HepG2 (cell line): ENCODE measurements around the gene ANAPC5. TPM values are rescaled to one million over a fixed set of nuclear protein-coding genes. Genes with fewer than 3 reads are reported as not detected.

ENCODE experiments used
- CEBPB ChIP-seq: IDR thresholded peaks from 2 replicates; pipeline ENCODE4 v1.6.1; 2011; ENCODE audit warnings: low read depth, low read length, improper control_type of control experiment, borderline replicate concordance
- IKZF1 ChIP-seq: fragments of 450-650 bp; IDR thresholded peaks from 2 replicates; pipeline ENCODE4 v1.7.1; 2016
- KDM5B ChIP-seq: sonication (generic); formaldehyde crosslinking; IDR thresholded peaks from 2 replicates; pipeline ENCODE4 v1.4.0; 2020; ENCODE audit warnings: missing genetic modification reagents, mild to moderate bottlenecking, borderline replicate concordance
- MAFG ChIP-seq: sonication (generic); formaldehyde crosslinking; IDR thresholded peaks from 2 replicates; pipeline ENCODE4 v1.5.1; 2020; ENCODE audit warnings: mild to moderate bottlenecking, missing genetic modification reagents
- SAFB2 ChIP-seq: sonication (generic); formaldehyde crosslinking; IDR thresholded peaks from 2 replicates; pipeline ENCODE4 v1.5.1; 2020; ENCODE audit warnings: missing genetic modification reagents, low read depth, mild to moderate bottlenecking, borderline replicate concordance
- SMYD3 ChIP-seq: sonication (generic); formaldehyde crosslinking; IDR thresholded peaks from 2 replicates; pipeline ENCODE4 v1.8.1; 2023; ENCODE audit warnings: mild to moderate bottlenecking, missing genetic modification reagents
- SRSF9 ChIP-seq: fragments of 200-400 bp; formaldehyde crosslinking; IDR thresholded peaks from 2 replicates; pipeline ENCODE4 v1.6.1; 2018; ENCODE audit warnings: borderline replicate concordance, mild to moderate bottlenecking, low read depth, low read length; ENCODE audit not compliant: insufficient read depth, poor library complexity, severe bottlenecking
- TBX2 ChIP-seq: sonication (generic); formaldehyde crosslinking; IDR thresholded peaks from 2 replicates; pipeline ENCODE4 v1.5.0; 2020; ENCODE audit warnings: missing genetic modification reagents, mild to moderate bottlenecking, borderline replicate concordance
- TBX3 ChIP-seq: fragments of 450-650 bp; IDR thresholded peaks from 2 replicates; pipeline ENCODE4 v1.6.1; 2017; ENCODE audit warnings: antibody characterized with exemption, mild to moderate bottlenecking, inconsistent platforms, borderline replicate concordance
- XRCC5 ChIP-seq: fragments of 200-400 bp; formaldehyde crosslinking; optimal IDR thresholded peaks from 2 replicates; pipeline ENCODE3; 2017; ENCODE audit warnings: mild to moderate bottlenecking, low read length
- ZNF12 ChIP-seq: sonication (generic); formaldehyde crosslinking; IDR thresholded peaks from 2 replicates; pipeline ENCODE4 v1.5.0; 2020; ENCODE audit warnings: missing genetic modification reagents
- ZNF136 ChIP-seq: sonication (generic); formaldehyde crosslinking; IDR thresholded peaks from 2 replicates; pipeline ENCODE4 v1.8.1; 2022; ENCODE audit warnings: low read depth, mild to moderate bottlenecking, moderate library complexity, missing genetic modification reagents
- ZNF264 ChIP-seq: sonication (generic); formaldehyde crosslinking; IDR thresholded peaks from 2 replicates; pipeline ENCODE4 v1.4.0; 2020; ENCODE audit warnings: missing genetic modification reagents
- ZNF296 ChIP-seq: sonication (generic); formaldehyde crosslinking; conservative IDR thresholded peaks from 2 replicates; pipeline ENCODE4 v1.5.0; 2020; ENCODE audit warnings: mild to moderate bottlenecking, missing genetic modification reagents
- ZNF326 ChIP-seq: sonication (generic); formaldehyde crosslinking; IDR thresholded peaks from 2 replicates; pipeline ENCODE4 v1.4.0; 2020; ENCODE audit warnings: missing genetic modification reagents, borderline replicate concordance
- ZNF451 ChIP-seq: sonication (generic); formaldehyde crosslinking; IDR thresholded peaks from 2 replicates; pipeline ENCODE4 v1.5.0; 2020; ENCODE audit warnings: mild to moderate bottlenecking, missing genetic modification reagents
- ZNF615 ChIP-seq: sonication (generic); formaldehyde crosslinking; IDR thresholded peaks from 2 replicates; pipeline ENCODE4 v1.5.0; 2020; ENCODE audit warnings: mild to moderate bottlenecking, missing genetic modification reagents, borderline replicate concordance
- ZNF850 ChIP-seq: sonication (generic); formaldehyde crosslinking; conservative IDR thresholded peaks from 2 replicates; pipeline ENCODE4 v1.9.0; 2021; ENCODE audit warnings: mild to moderate bottlenecking, missing genetic modification reagents
- ZSCAN9 ChIP-seq: IDR thresholded peaks from 2 replicates; pipeline ENCODE4 v1.6.1; 2016; ENCODE audit warnings: borderline replicate concordance
- polyA plus RNA-seq, 8 experiments: library from polyadenylated mRNA; depleted of rRNA in 3 of 8; stranded (reverse) in 7 of 8; unstranded in 1 of 8; fragments of >200 nt; fragmentation: Illumina TruSeq in 4 of 8; extraction: Trizol in 4 of 8; gene quantifications; 2 replicates each; pipeline versions ENCODE4 v1.2.1 to v1.2.3, GENCODE V29; 2011 to 2016; ENCODE audit warnings: low read depth in 4 of 8, missing spikeins in 1 of 8, mixed read lengths in 1 of 8; ENCODE audit not compliant: insufficient read depth in 1 of 8
- total RNA-seq, 5 experiments: library from RNA; depleted of rRNA; stranded (reverse); fragments of >200 nt; fragmentation: Illumina TruSeq; extraction: Trizol; gene quantifications; 2 replicates each; pipeline ENCODE4 v1.2.3, GENCODE V29; 2016; ENCODE audit warnings: low read depth in 1 of 5
- TF ChIP-seq, protein P1 (sequence below): sonication (generic); formaldehyde crosslinking; IDR thresholded peaks from 2 replicates; pipeline ENCODE4 v1.4.0; 2020; ENCODE audit warnings: missing genetic modification reagents
- TF ChIP-seq, protein P2 (sequence below): sonication (generic); formaldehyde crosslinking; IDR thresholded peaks from 2 replicates; pipeline ENCODE4 v1.4.0; 2020; ENCODE audit warnings: missing genetic modification reagents
- TF ChIP-seq, protein P3 (sequence below): sonication (generic); formaldehyde crosslinking; conservative IDR thresholded peaks from 2 replicates; pipeline ENCODE4 v1.8.1; 2023; ENCODE audit warnings: missing genetic modification reagents
- TF ChIP-seq, protein P4 (sequence below): sonication (generic); formaldehyde crosslinking; IDR thresholded peaks from 2 replicates; pipeline ENCODE4 v1.4.0; 2020; ENCODE audit warnings: missing genetic modification reagents
- TF ChIP-seq, protein P5 (sequence below): sonication (generic); formaldehyde crosslinking; IDR thresholded peaks from 2 replicates; pipeline ENCODE4 v1.4.0; 2020; ENCODE audit warnings: missing genetic modification reagents, mild to moderate bottlenecking, borderline replicate concordance

Gene ANAPC5
- total and polyA plus RNA-seq, 2 of the 13 experiments (the other 11 are each of a cell fraction or from before 2014, with no cell fraction given): 146 to 161 TPM

DNA sequence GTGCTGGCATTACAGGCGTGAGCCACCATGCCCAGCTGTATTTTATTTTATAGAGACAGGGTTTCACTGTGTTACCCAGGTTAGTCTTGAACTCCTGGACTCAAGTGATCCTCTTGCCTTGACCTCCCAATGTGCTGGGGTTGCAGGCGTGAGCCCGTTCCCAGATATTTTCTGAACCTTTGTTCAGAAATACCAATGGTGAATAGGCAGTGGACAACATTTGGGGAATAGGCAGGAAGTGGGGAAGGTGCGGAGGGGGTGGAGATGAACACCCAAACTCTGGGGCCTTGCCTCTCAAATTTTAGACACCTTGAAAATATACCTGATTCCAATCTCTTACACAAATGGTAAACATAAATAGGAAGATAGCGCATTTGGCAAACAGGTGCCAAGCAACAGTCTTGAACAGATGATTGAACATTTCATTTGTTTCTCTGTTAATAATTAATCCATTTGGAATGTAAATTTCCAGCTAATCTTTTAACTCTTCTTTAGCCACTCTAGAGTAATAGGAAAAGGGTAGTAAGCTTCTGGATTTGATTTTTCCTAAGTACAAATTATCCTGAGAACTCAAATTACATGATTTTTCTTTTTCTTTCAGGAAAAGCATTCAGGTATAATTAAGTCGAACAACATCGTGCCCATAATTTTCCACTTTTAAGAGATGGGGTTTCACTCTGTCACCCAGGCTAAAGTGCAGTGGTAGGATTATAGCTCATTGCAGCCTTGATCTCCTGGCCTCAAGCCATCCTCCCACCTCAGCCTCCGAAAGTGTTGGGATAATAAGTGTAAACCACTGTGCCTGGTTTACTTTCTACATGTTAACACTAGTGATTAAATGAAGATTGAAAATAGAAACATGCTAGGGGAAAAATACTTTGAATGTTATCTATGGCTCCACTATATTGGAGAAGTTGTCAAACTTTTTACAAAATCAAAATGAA, 24.8 kb upstream of the ANAPC5 start (continued):
- TF ChIP-seq, protein P1, sequence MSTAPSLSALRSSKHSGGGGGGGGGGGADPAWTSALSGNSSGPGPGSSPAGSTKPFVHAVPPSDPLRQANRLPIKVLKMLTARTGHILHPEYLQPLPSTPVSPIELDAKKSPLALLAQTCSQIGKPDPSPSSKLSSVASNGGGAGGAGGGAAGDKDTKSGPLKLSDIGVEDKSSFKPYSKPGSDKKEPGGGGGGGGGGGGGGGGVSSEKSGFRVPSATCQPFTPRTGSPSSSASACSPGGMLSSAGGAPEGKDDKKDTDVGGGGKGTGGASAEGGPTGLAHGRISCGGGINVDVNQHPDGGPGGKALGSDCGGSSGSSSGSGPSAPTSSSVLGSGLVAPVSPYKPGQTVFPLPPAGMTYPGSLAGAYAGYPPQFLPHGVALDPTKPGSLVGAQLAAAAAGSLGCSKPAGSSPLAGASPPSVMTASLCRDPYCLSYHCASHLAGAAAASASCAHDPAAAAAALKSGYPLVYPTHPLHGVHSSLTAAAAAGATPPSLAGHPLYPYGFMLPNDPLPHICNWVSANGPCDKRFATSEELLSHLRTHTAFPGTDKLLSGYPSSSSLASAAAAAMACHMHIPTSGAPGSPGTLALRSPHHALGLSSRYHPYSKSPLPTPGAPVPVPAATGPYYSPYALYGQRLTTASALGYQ (CRISPR knock-in tag): no peak
- TF ChIP-seq MAFG (CRISPR knock-in tag): no peak
- no peak for TF ChIP-seq ZNF451 (CRISPR knock-in tag)
- TF ChIP-seq, protein P2, sequence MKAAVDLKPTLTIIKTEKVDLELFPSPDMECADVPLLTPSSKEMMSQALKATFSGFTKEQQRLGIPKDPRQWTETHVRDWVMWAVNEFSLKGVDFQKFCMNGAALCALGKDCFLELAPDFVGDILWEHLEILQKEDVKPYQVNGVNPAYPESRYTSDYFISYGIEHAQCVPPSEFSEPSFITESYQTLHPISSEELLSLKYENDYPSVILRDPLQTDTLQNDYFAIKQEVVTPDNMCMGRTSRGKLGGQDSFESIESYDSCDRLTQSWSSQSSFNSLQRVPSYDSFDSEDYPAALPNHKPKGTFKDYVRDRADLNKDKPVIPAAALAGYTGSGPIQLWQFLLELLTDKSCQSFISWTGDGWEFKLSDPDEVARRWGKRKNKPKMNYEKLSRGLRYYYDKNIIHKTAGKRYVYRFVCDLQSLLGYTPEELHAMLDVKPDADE: no peak
- TF ChIP-seq ZNF850 (CRISPR knock-in tag): no peak
- no peak for TF ChIP-seq SAFB2 (CRISPR knock-in tag)
- no peak for TF ChIP-seq SMYD3
- TF ChIP-seq ZNF326 (CRISPR knock-in tag): no peak
- TF ChIP-seq, protein P3, sequence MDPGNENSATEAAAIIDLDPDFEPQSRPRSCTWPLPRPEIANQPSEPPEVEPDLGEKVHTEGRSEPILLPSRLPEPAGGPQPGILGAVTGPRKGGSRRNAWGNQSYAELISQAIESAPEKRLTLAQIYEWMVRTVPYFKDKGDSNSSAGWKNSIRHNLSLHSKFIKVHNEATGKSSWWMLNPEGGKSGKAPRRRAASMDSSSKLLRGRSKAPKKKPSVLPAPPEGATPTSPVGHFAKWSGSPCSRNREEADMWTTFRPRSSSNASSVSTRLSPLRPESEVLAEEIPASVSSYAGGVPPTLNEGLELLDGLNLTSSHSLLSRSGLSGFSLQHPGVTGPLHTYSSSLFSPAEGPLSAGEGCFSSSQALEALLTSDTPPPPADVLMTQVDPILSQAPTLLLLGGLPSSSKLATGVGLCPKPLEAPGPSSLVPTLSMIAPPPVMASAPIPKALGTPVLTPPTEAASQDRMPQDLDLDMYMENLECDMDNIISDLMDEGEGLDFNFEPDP: no peak
- no peak; the same call in 1 of the 2 replicates for TF ChIP-seq TBX2 (CRISPR knock-in tag)
- TF ChIP-seq XRCC5: no peak
- TF ChIP-seq ZNF12 (CRISPR knock-in tag): no peak
- TF ChIP-seq ZSCAN9 (CRISPR knock-in tag): no peak
- TF ChIP-seq ZNF615 (CRISPR knock-in tag): no peak
- TF ChIP-seq KDM5B (CRISPR knock-in tag): no peak
- TF ChIP-seq IKZF1: no peak
- TF ChIP-seq TBX3: no peak
- no peak for TF ChIP-seq ZNF136 (CRISPR knock-in tag)
- no peak for TF ChIP-seq ZNF264
- TF ChIP-seq, protein P4, sequence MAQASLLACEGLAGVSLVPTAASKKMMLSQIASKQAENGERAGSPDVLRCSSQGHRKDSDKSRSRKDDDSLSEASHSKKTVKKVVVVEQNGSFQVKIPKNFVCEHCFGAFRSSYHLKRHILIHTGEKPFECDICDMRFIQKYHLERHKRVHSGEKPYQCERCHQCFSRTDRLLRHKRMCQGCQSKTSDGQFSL (CRISPR knock-in tag): no peak
- TF ChIP-seq ZNF296 (CRISPR knock-in tag): no peak
- TF ChIP-seq, protein P5, sequence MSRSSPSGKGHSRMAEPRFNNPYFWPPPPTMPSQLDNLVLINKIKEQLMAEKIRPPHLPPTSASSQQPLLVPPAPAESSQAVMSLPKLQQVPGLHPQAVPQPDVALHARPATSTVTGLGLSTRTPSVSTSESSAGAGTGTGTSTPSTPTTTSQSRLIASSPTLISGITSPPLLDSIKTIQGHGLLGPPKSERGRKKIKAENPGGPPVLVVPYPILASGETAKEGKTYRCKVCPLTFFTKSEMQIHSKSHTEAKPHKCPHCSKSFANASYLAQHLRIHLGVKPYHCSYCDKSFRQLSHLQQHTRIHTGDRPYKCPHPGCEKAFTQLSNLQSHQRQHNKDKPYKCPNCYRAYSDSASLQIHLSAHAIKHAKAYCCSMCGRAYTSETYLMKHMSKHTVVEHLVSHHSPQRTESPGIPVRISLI (CRISPR knock-in tag): no peak
- no peak for TF ChIP-seq CEBPB
- no peak for TF ChIP-seq SRSF9
